Activated T-cell treated with anti-CD3 and anti-CD28 coated beads, Interleukin-2, amount 50 U/mL, for 24 hours (primary cell): Measurements from ENCODE around the gene GJB2.

Experiments
- DNase-seq: peaks from one replicate; pipeline ENCODE4 v3.0.0-alpha.2; 2020
- H3K27ac Mint-ChIP-seq: 2 replicates; pipeline ENCODE4 v1.8.0; 2020; ENCODE audit warnings: mild to moderate bottlenecking, mixed read lengths
- H3K27me3 Mint-ChIP-seq: 2 replicates; pipeline ENCODE4 v1.8.0; 2020; ENCODE audit warnings: mixed read lengths
- H3K36me3 Mint-ChIP-seq: 2 replicates; pipeline ENCODE4 v1.8.0; 2020; ENCODE audit warnings: low read depth, mixed read lengths
- H3K4me1 Mint-ChIP-seq: 2 replicates; pipeline ENCODE4 v1.8.0; 2020; ENCODE audit warnings: low read depth, mixed read lengths
- H3K4me3 Mint-ChIP-seq: 2 replicates; pipeline ENCODE4 v1.8.0; 2020; ENCODE audit warnings: mild to moderate bottlenecking, moderate library complexity, mixed read lengths
- H3K9me3 Mint-ChIP-seq: 2 replicates; pipeline ENCODE4 v1.8.0; 2020; ENCODE audit warnings: mixed read lengths

GJB2 gene

GRCh38 chr13:20185366-20186056 lies 7.2 kb downstream of the GJB2 start:
- H3K27me3 Mint-ChIP-seq: peaks cover 22% of the 10 kb centered on the region

GRCh38 chr13:20182231-20182846 lies 10.4 kb downstream of the GJB2 start:
- no peaks in the 10 kb centered on the region for H3K36me3 Mint-ChIP-seq
- H3K9me3 Mint-ChIP-seq: no peaks in the 10 kb centered on the region
- no peak overlapping the region for H3K27ac Mint-ChIP-seq
- H3K27me3 Mint-ChIP-seq: peaks cover 43% of the 10 kb centered on the region
- H3K4me1 Mint-ChIP-seq: peaks cover 4% of the 10 kb centered on the region
- peak; percentile 54 for DNase-seq
- H3K4me3 Mint-ChIP-seq: no peak overlapping the region

More at GRCh38 chr13:20185366-20186056, 7.2 kb downstream of the GJB2 start:
- Mint-ChIP-seq H3K36me3 (no peaks in the 10 kb centered on the region), H3K4me1 (no peaks in the 10 kb centered on the region), H3K27ac (no peak overlapping the region), H3K4me3 (no peak overlapping the region), H3K9me3 (no peaks in the 10 kb centered on the region)
- no peak for DNase-seq

DNA sequence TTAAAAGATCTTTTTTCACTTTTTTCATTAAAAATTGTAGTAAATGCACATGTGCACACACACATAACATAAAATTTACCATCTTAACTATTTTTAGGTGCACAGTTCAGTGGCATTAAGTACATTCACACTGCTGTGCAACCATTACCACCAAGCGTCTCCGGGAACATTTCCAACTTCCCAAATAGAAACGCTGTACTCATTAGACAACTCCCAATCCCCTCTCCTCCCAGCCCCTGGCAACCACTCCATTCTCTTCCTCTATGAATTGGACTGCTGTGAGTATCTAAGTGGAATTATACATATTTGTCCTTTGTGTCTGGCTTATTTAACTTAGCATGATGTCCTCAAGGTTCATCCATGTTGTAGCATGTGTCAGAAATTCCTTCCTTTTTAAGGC lies 11.6 kb downstream of the GJB2 start:
- H3K9me3 Mint-ChIP-seq: no peaks in the 10 kb centered on the region
- no peak for DNase-seq
- no peaks in the 10 kb centered on the region for H3K36me3 Mint-ChIP-seq
- peaks cover 4% of the 10 kb centered on the region for H3K4me1 Mint-ChIP-seq
- peaks cover 53% of the 10 kb centered on the region for H3K27me3 Mint-ChIP-seq
- H3K27ac Mint-ChIP-seq: no peak overlapping the region
- no peak overlapping the region for H3K4me3 Mint-ChIP-seq

DNA sequence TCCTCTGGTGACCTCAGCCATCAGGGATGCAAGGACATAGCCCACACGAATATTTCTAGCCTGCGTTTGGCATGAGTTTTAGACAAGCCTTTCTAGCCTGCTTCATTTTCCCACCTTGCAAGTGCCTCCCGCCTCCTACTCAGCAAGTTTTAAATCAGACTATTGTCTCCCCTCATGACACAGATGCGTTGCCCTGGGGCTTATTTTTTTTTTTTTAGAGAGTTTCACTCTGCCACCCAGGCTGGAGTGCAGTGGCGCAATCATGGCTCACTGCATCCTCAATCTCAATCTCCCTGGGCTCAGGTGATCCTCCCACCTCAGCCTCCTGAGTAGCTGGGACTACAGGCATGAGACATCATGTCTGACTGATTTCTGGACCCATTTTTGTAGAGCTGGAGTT lies 14.6 kb downstream of the GJB2 start:
- H3K27ac Mint-ChIP-seq: no peak overlapping the region
- peaks cover 79% of the 10 kb centered on the region for H3K27me3 Mint-ChIP-seq
- H3K36me3 Mint-ChIP-seq: no peaks in the 10 kb centered on the region
- H3K9me3 Mint-ChIP-seq: no peaks in the 10 kb centered on the region
- no peak overlapping the region for H3K4me3 Mint-ChIP-seq
- no peak for DNase-seq
- peaks cover 29% of the 10 kb centered on the region for H3K4me1 Mint-ChIP-seq

GRCh38 chr13:20177049-20177831 lies 15.5 kb downstream of the GJB2 start:
- peaks cover 86% of the 10 kb centered on the region for H3K27me3 Mint-ChIP-seq
- DNase-seq: no peak
- peaks cover 36% of the 10 kb centered on the region for H3K4me1 Mint-ChIP-seq
- no peaks in the 10 kb centered on the region for H3K9me3 Mint-ChIP-seq
- no peak overlapping the region for H3K27ac Mint-ChIP-seq
- no peaks in the 10 kb centered on the region for H3K36me3 Mint-ChIP-seq
- no peak overlapping the region for H3K4me3 Mint-ChIP-seq

DNA sequence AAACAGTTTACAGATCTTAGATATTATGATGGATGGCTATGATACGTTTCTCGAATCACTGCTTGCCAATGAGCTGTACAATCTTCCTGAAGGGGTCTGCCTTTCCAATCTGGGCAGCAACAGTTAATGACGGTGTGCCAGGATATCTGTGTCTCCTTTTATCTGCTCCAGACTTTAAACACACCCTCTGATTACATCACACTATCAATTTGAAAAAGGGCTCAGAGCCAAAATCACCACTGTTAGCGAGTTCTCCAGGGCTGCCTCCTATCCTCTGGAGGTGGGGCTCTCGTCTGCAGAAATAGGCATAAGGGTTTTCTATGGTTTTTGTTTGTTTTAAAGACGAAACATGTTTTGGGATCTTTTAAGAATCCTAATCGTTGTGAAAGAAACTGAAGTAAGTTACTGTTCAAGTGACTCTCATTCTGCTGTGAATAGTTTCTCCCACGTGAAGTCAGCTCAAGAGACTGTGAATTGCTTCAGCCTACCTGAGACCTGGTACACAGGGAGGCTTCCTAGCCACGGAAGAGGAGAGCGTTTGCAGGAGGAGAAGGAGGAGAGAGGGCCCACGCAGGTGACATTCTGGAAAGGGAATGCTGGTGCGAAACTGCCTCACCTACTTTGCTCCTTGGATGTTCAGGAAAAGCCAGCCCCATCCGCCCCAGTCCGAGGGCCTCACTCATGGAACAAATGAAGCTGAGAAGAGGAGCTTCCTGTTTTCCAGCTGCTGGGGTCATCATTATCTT lies 16.7 kb downstream of the GJB2 start:
- no peaks in the 10 kb centered on the region for H3K36me3 Mint-ChIP-seq
- no peak overlapping the region for H3K27ac Mint-ChIP-seq
- DNase-seq: no peak
- H3K4me3 Mint-ChIP-seq: no peak overlapping the region
- H3K27me3 Mint-ChIP-seq: peaks cover 84% of the 10 kb centered on the region
- no peaks in the 10 kb centered on the region for H3K9me3 Mint-ChIP-seq
- peaks cover 36% of the 10 kb centered on the region for H3K4me1 Mint-ChIP-seq

GRCh38 chr13:20175406-20175794 lies 17.3 kb downstream of the GJB2 start:
- peaks cover 84% of the 10 kb centered on the region for H3K27me3 Mint-ChIP-seq
- peaks cover 36% of the 10 kb centered on the region for H3K4me1 Mint-ChIP-seq
- no peaks in the 10 kb centered on the region for H3K9me3 Mint-ChIP-seq
- H3K36me3 Mint-ChIP-seq: no peaks in the 10 kb centered on the region
- no peak for DNase-seq
- H3K4me3 Mint-ChIP-seq: no peak overlapping the region
- no peak overlapping the region for H3K27ac Mint-ChIP-seq

DNA sequence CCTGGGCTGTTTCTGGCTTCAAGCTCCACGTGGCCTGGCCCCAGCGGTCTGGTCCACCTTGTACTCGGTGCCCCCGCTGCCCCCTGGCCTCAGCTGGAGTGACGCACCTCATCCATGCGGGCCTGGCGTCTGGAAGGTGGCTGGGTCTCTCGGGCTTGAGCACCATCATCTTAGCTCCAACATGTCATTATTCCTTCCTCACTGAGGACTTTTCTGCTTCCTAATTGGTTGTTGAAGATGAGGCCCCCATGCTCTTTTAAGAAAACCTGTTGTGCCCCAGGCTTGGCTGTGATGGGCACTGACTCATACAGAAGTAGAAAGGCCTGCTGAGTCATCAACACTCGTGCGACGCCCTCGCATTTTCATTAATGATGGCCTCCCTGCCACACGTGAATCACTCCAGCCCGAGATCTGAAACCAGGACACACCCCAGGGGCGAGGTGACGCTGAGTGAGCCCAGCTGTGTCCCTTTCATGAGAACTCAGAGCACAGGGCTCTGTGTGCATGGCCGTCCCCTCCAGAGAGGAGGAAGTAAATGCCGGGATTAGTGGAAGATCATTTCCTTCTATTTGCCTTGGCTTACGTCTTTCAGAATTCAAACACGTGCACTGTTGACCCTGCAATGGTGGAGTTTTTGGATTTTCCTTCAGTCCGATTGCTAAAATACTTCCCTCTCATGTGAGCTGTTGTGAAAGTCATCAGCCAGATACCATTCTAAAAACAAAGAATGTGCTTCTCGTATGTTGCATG lies 17.9 kb downstream of the GJB2 start:
- peaks cover 84% of the 10 kb centered on the region for H3K27me3 Mint-ChIP-seq
- no peaks in the 10 kb centered on the region for H3K9me3 Mint-ChIP-seq
- peak; percentile 78 for DNase-seq
- peak overlapping the region; percentile 8 for H3K27ac Mint-ChIP-seq
- peaks cover 36% of the 10 kb centered on the region for H3K4me1 Mint-ChIP-seq
- no peaks in the 10 kb centered on the region for H3K36me3 Mint-ChIP-seq
- peak overlapping the region; percentile 30 for H3K4me3 Mint-ChIP-seq

DNA sequence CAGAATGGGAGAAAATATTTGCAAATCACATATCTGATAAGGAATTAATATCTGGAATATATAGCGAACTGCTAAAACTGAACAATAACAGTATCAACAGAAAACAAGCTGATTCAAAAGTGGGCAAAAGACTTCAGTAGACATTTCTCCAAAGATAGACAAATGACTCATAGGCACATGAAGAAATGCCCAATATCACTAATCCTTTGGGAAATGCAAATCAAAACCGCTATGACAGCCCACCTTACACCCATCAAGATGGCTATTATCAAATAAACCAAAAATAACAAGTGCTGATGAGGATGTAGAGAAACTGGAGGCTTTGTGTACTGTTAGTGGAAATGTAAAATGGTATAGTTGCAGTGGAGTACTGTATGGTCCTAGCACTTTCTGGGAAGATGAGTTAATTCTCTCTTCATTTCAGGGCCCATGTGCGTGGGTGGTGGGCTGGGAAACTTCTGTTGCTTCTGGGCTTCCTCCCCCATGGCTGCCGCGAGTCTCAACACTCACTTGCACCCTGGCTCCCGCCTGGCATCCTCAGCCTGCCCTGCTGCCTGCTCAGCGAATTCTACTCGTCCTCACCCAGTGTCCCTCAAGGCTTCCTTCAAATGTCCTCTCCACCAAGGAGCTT lies 19.5 kb downstream of the GJB2 start:
- Mint-ChIP-seq H3K27me3 (peaks cover 77% of the 10 kb centered on the region), H3K4me1 (peaks cover 36% of the 10 kb centered on the region), H3K4me3 (no peak overlapping the region), H3K36me3 (no peaks in the 10 kb centered on the region), H3K9me3 (no peaks in the 10 kb centered on the region), H3K27ac (no peak overlapping the region)
- DNase-seq: no peak

GRCh38 chr13:20171364-20171763 lies 21.4 kb downstream of the GJB2 start:
- Mint-ChIP-seq H3K9me3 (no peaks in the 10 kb centered on the region), H3K4me1 (peaks cover 33% of the 10 kb centered on the region), H3K27me3 (peaks cover 78% of the 10 kb centered on the region), H3K27ac (no peak overlapping the region), H3K4me3 (no peak overlapping the region), H3K36me3 (no peaks in the 10 kb centered on the region)
- DNase-seq: no peak

GRCh38 chr13:20170921-20171320 lies 21.8 kb downstream of the GJB2 start:
- Mint-ChIP-seq H3K36me3 (no peaks in the 10 kb centered on the region), H3K4me3 (no peak overlapping the region), H3K9me3 (no peaks in the 10 kb centered on the region), H3K27me3 (peaks cover 77% of the 10 kb centered on the region), H3K27ac (no peak overlapping the region), H3K4me1 (peaks cover 33% of the 10 kb centered on the region)
- no peak for DNase-seq

- peaks cover 12% of the 10 kb centered on the region for H3K4me1 Mint-ChIP-seq
- no peak overlapping the region for H3K27ac Mint-ChIP-seq
- no peaks in the 10 kb centered on the region for H3K9me3 Mint-ChIP-seq
- H3K36me3 Mint-ChIP-seq: no peaks in the 10 kb centered on the region
- peaks cover 68% of the 10 kb centered on the region for H3K27me3 Mint-ChIP-seq
- no peak overlapping the region for H3K4me3 Mint-ChIP-seq
- no peak for DNase-seq
Measured at GRCh38 chr13:20168396-20168795, 24.3 kb downstream of the GJB2 start.

DNA sequence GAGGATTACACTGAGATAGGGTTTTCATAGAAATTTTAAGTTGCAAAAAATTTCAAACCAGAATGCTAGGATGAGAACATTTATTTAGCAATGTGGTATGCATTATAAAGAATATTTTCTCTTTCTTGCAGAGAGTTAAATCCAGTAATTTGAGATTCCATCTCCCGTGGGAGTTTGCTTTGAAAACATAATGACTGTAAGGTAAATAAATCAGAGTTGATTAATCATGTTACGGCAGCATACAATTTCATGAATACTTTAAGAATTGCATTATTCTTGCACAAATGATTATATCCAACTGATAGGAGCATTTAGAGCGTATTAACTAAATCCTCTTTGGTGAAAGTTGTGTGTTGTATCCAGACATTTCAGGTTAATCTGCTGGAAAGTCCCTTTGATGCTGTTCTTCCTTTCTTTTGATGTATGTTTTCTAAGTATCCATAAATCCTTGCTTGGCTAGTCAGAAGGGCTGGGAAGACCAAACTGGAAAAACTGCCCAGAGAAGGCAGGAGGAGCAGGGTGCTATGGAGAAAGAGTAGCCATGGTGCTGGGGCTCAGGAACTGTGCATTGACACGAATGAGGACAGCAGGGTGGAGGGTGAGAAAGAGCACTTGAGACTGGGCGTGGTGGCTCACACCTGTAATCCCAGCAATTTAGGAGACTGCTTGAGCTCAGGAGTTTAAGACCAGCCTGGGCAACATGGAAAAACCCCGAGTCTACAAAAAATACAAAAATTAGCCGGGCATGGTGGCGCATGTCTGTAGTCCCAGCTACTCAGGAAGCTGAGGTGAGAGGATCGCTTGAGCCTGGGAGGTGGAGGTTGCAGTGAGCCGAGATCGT lies 27.1 kb downstream of the GJB2 start:
- Mint-ChIP-seq H3K36me3 (no peaks in the 10 kb centered on the region), H3K27me3 (peaks cover 63% of the 10 kb centered on the region), H3K4me1 (peaks cover 11% of the 10 kb centered on the region), H3K9me3 (no peaks in the 10 kb centered on the region), H3K4me3 (no peak overlapping the region), H3K27ac (no peak overlapping the region)
- DNase-seq: no peak
